Adrenal gland (tissue), 5 donors: ENCODE results near the gene SRC.

Source experiments
- CTCF ChIP-seq, 6 experiments: fragments of 450-650 bp in 4 of 6; fragments of 200-600 bp in 2 of 6; sonication (generic) in 1 of 6; IDR thresholded peaks; 1 replicate in 5 of 6; 2 replicates in 1 of 6; pipeline versions ENCODE4 v1.5.1 to v1.8.0; 2016 to 2021; ENCODE audit warnings: antibody characterized with exemption in 6 of 6, mild to moderate bottlenecking in 2 of 6, moderate library complexity in 1 of 6
- POLR2A ChIP-seq, 2 donors: fragments of 450-650 bp; IDR thresholded peaks; one replicate each; pipeline ENCODE4 v1.6.1; 2017; ENCODE audit warnings: antibody characterized with exemption in 2 of 2, mild to moderate bottlenecking in 2 of 2, moderate library complexity in 1 of 2
- donor health status: DM: no; HTN: no; CAD: no.

- TF ChIP-seq POLR2A (IDR thresholded peaks at IDR 0.05): no peak
- no peak for TF ChIP-seq CTCF (IDR thresholded peaks at IDR 0.05)
Observed at GRCh38 chr20:37375227-37375626, 29.3 kb downstream of the SRC start.
